RCC 7860 (cell line): ENCODE measurements around the gene ARMC7.

Experiments used
- DNase-seq: peaks from one replicate; pipeline ENCODE4 v3.0.0-alpha.2; 2015; ENCODE audit warnings: low spot score
- FAIRE-seq: peaks from 2 replicates; lab custom pipeline; 2012; peaks lifted over from hg19 to GRCh38; lab: Jason Lieb, UNC

ARMC7 gene

DNA sequence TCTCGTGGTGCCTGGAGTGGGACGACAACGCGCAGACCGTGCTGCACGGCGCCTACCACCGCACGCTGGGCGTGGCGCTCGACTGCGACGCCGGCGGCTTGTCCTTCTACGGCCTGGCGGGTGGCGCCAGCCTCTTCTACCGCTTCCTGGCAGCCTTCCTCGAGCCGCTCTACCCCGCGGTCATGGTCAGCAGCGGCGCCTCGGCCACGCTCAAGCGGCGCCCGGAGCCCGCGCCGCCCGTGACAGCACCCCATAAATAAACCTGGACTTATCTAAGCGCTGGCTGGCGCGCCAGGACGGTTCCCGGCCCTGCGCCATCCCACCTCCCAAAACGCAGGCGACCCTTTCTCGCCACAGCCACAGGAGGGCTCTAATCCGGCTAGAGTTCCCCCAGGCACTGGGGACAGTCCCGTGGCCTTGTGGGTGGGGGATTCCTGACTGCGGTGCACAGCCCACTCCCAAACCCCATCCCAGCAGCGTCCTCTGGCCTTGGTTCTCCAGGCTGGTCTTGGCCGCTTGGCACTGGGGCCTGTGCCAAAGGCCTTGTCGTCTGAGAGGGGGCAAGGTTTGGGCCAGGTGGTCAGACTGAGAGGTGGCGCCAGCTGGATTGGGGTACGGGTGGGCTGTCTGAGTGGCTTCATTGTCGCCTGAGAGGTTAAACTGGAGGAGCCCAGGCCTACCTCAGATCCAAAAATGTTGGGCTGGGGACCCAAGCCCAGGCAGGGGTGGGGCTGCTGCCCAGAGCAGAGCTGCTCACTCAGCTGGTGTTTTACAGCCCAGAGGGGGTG lies 32.1 kb upstream of the ARMC7 start:
- no peak for DNase-seq
- FAIRE-seq: no peak

DNA sequence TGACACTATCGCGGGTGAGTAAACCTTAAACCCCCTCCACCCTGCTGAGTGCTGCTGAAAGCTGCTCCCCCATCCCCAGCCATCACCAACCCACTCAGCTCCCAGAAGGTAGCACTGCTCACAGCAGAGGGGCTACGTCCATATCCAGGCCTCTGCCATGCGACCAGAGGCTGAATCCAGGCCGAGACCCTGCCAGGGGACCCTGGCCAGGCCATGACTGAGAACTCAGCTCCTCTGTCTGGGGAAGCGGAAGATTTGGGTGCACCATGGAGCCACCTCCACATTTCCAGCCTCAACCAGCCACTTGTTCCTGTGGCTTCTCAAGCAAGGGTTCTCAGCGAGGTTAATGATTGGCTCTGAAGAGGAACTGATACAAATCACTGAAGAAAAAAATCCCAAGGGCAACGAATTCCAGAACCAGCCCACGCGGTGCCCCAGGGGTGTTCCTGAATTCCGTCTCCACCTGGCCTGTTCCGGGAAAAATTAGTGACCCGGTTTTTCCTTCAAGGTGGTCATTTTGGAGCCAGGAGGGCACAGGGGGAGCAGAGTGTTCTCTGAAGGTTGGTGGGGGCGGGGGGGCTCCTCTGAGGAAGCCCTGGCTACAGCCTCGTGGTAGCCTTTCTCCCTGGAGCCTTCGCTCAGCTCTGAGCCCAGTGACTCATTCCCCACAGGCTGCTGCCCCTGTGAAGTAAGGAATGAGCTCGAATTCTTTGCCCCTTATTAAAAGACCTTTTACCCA lies 31.3 kb upstream of the ARMC7 start:
- FAIRE-seq: peak; percentile 87
- peak; percentile 89 for DNase-seq

GRCh38 chr17:75079023-75079373 lies 30.8 kb upstream of the ARMC7 start:
- FAIRE-seq (no peak), DNase-seq (no peak)

- FAIRE-seq: no peak
- no peak for DNase-seq
These were observed 27.9 kb upstream of the ARMC7 start for GRCh38 chr17:75081611-75082540.

GRCh38 chr17:75082683-75083082 lies 27.1 kb upstream of the ARMC7 start:
- no peak for FAIRE-seq
- no peak for DNase-seq

GRCh38 chr17:75084039-75084660 lies 25.6 kb upstream of the ARMC7 start:
- FAIRE-seq (no peak), DNase-seq (peak; percentile 10)

DNA sequence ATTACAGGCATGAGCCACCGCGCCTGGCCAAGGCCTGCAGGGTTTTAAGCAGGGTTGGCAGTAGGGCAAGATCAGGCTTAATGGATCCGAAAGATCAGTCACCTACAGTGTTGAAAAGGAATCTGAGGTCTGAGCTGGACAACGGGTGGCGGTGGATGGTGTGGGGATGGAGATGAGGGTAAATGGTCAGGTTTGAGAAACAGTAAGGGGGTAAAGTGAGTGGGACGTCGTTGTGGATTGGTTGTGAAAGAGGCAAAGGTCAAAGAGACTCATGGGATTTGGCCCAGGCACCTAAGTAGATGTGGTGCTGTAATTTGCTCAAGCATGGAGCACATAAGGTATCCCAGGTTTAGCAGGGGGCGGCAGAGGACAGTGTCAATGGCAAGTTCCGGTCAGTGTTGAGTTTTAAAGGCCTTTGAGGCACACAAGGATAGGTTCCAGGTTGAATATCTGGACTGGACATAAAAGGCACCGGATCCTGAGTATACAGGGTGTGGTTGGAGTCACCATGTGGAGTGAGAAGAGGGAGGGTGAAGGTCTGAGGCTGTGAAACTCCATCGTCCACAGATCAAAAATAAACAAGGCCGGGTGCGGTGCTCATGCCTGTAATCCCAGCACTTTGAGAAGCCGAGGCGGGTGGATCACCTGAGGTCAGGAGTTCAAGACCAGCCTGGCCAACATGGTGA lies 23.1 kb upstream of the ARMC7 start:
- DNase-seq: no peak

GRCh38 chr17:75087182-75087557 lies 22.6 kb upstream of the ARMC7 start:
- FAIRE-seq (no peak), DNase-seq (no peak)

More for the DNA sequence above, 23.1 kb upstream of the ARMC7 start:
- FAIRE-seq: no peak

- FAIRE-seq: no peak
- peak; percentile 65 for DNase-seq
These were observed 22.0 kb upstream of the ARMC7 start, which contains the start of gene SLC16A5 for GRCh38 chr17:75087558-75088453. Gene SLC16A5 (plus strand): TSS chr17:75087954. CDS start chr17:75093637, 5,683 bp downstream.

DNA sequence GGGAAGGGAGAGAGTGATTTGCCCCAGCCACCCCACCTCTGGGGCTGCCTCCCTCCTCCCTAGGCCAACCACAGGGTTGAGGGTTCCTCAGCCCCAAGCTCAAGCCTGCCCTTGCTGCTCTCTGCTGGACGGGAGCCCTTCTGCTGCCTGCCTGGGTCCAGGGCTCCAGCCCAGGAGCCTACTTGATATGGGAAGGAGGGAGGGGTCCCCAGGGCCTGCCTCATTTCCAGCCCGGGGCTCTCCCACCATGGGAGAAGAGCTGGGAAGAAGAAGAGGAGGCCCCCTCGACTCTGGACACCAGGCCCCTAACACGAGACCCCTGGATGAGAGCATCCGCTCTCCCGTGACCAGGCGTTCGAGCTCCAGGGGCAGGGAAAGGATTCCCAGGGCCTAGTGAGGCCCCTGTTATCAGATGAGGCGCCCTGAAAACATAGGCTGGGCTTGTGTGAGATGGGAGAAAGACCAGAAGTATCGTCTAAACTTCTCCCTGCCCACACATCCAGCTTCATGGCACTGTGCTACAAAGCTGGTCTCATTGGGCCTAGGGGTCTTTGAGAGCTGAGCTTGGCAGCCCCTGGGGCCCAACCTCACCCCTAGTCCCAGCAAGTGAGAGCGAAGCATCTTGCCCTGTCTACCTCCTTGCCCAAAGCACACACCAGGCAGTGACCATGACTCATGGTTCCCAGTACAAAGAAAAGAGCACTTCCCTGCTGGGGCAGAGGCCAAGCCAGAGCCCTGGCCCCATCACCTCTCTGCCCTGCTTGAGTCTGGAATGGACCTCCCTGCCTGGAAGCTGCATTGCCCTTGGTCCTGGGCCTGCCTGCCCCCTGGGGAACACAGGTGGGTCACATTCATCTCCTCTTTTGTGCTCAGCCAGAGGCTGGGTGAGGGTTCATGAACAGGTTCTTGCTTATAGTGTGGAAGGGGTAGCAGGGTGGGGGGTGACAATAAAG lies 21.0 kb upstream of the ARMC7 start:
- FAIRE-seq (no peak), DNase-seq (peak; percentile 43)

DNA sequence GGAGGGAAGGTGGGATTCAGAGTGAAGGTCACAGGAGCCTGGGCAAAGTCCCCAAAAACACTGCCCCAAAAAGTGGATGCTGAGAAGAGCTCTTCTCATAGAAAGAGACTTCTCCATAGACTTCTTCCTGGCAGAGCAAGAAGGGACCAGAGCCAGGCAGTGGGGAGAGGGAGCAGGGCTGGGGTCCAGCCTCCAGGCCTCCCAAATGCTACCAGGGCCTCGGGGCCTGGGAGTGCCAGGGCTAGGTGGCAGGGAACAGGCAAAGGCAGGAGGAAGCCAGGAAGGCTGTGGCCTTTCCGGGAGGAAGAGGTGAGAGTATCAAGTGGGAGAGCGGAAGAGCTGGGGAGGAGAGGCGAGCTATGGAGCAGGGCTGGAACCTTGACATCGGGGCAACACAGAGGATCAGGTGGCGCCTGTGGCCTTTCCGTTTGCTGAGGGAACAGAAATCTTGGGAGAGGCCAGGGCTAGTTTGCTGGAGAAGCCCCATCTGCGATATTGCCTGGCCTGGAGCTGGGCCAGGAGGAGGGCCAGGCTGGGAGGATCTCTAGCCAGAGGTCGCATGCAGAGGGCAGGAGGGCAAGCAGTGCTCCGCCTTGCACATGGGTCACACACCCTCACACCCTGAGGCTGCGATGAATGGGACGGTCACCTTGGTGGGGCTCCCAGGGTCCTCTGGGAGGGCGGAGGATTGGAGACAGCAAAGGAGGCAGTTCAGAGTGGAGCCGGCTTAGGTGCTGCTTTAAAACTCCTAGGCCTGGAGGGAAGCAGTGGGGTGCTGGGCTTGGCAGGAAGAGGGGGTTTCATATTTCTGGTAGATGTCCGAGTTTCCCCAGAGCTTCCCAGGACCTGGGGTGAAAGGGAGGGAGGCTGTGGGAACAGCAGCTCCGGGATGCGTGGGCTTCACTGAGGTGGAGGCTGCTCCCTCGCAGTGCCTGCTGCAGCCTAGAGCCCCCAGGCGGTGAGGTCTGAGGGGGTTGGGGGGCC lies 18.6 kb upstream of the ARMC7 start:
- no peak for DNase-seq
- FAIRE-seq: no peak

DNA sequence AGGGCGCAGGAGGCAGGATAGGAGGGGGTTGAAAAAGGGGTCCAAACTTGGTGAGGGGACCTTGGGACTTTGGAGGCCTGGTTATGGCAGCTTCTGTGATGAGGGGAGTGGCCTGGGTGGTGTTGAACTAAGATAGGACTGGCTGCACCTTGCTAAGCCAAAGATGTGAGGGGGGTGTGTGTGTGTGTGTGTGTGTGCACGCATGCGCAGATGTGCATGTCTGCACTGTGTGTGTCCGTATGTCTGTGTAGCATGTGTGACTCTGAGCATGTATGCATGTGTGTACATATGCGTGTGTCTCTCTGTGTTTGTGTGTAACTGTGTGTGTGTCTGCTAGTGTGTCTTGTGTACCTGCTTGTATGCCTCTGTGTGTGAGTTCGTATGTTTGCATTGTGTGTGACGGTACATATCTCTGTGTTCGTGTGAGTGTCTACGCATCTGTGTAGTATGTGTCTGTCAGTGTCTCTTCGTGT lies 17.9 kb upstream of the ARMC7 start:
- DNase-seq (no peak), FAIRE-seq (no peak)

DNA sequence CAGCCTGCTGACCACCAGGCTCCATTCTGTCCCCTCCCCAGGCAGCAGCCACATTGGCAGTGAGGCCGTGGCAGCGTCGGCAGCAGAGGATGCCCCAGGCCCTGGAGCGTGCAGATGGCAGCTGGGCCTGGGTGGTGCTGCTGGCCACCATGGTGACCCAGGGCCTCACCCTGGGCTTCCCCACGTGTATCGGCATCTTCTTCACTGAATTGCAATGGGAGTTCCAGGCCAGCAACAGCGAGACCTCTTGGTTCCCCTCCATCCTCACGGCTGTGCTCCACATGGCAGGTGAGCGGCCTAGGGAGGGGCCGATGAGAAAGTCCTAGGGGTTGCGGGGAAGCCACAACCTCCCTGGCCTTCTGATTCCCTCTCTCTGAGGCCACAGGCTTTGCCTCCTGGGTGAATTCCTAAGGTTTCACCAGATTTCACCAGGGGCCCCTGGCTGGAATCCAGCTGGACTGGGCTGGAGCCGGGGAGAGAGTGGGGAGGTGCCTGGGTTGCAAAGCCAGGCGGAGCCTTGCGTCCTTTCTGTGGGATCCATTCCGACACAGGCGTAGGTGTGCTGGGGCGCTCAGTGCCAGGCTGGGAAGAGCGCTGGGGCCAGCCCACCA lies 16.1 kb upstream of the ARMC7 start:
- FAIRE-seq (no peak), DNase-seq (no peak)

DNA sequence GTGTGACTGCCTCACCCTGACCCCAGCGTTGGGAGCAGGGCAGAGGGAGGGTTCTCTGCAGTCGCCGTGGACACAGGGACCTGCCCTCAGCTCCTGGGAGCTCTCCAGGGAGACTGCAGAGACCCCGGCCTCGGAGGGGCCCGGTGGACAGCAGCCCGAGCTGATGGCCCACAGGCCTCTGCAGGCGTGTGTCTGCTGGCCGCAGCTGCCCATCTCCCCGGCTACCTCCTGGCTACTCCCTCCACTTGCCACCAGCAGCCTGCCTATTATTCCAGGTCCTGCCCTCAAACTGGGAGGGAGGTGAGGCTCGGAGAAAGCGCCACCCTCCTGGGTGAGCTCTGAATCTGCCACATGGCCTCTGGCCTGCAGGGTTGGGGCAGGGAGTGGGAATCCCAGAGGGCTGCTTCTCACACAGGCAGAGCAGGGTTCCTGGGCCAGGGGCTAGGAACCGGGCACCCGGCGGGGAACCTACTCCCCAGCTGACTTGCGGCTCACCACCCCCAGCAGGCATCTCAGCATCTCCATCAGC lies 14.8 kb upstream of the ARMC7 start:
- DNase-seq (no peak), FAIRE-seq (no peak)

DNA sequence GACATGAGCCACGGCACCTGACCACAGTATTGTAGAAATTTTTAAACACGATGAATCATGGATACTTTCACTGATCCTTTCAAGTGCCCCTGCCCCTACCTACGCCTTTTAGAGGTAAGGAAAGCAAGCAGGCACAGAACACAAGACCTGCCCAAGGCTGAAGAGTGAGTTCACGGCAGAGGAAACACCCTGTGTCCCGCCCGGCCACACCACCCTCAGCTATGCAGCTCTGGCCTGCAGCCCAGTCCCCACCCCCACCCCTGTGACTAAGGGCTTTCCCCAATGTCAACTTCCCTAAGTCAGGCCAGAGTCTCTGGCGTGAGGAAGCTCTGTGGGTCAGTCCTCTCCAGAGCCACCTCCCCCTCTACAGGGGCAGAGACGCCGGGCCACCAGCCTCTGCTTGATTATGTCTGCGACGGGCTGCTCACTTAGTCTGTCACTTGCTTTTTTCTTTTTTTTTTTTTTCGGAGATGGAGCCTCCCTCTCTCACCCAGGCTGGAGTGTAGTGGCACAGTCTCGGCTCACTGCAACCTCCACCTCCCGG lies 13.6 kb upstream of the ARMC7 start:
- DNase-seq (peak; percentile 95), FAIRE-seq (peak; percentile 92)

- no peak for DNase-seq
- FAIRE-seq: no peak
These were observed 11.9 kb upstream of the ARMC7 start for GRCh38 chr17:75097865-75098264.
